HepG2 (cell line): ENCODE data around the gene C14orf93. TPM values are rescaled to one million over a fixed set of nuclear protein-coding genes. Genes with fewer than 3 reads are reported as not detected.

Experiments
- AHDC1 ChIP-seq: sonication (generic); formaldehyde crosslinking; IDR thresholded peaks from 2 replicates; pipeline ENCODE4 v1.5.1; 2020; ENCODE audit warnings: mild to moderate bottlenecking, missing genetic modification reagents, borderline replicate concordance
- ARID3A ChIP-seq: IDR thresholded peaks from 2 replicates; pipeline ENCODE4 v1.6.1; 2012; ENCODE audit warnings: low read depth, low read length, improper control_type of control experiment
- ATF7-NPFF ChIP-seq: sonication (generic); formaldehyde crosslinking; IDR thresholded peaks from 2 replicates; pipeline ENCODE4 v1.8.1; 2023; ENCODE audit warnings: mild to moderate bottlenecking, low read depth, missing genetic modification reagents, moderate library complexity
- CENPT ChIP-seq: sonication (generic); formaldehyde crosslinking; IDR thresholded peaks from 2 replicates; pipeline ENCODE4 v1.8.0; 2022; ENCODE audit warnings: low read depth, mild to moderate bottlenecking, moderate library complexity, missing genetic modification reagents
- ETS1 ChIP-seq: sonication (generic); formaldehyde crosslinking; IDR thresholded peaks from 2 replicates; pipeline ENCODE4 v1.4.0; 2020; ENCODE audit warnings: missing genetic modification reagents
- HMG20B ChIP-seq: conservative IDR thresholded peaks from 2 replicates; pipeline ENCODE4 v1.6.1; 2016; ENCODE audit warnings: missing genetic modification reagents, missing compliant biosample characterization
- MEF2D ChIP-seq: sonication (generic); formaldehyde crosslinking; IDR thresholded peaks from 2 replicates; pipeline ENCODE4 v1.5.1; 2020; ENCODE audit warnings: mild to moderate bottlenecking, missing genetic modification reagents
- NFE2L1 ChIP-seq: sonication (generic); formaldehyde crosslinking; IDR thresholded peaks from 2 replicates; pipeline ENCODE4 v1.4.0; 2020; ENCODE audit warnings: missing genetic modification reagents, mild to moderate bottlenecking, borderline replicate concordance
- SNAPC4 ChIP-seq: sonication (generic); formaldehyde crosslinking; IDR thresholded peaks from 2 replicates; pipeline ENCODE4 v1.4.0; 2020; ENCODE audit warnings: mild to moderate bottlenecking, missing genetic modification reagents
- XBP1 ChIP-seq: sonication (generic); formaldehyde crosslinking; IDR thresholded peaks from 2 replicates; pipeline ENCODE4 v1.5.0; 2020; ENCODE audit warnings: missing genetic modification reagents
- ZMAT5 ChIP-seq: sonication (generic); formaldehyde crosslinking; IDR thresholded peaks from 2 replicates; pipeline ENCODE4 v1.5.0; 2020; ENCODE audit warnings: mild to moderate bottlenecking, low read depth, missing genetic modification reagents, borderline replicate concordance
- ZNF430 ChIP-seq: sonication (generic); formaldehyde crosslinking; IDR thresholded peaks from 2 replicates; pipeline ENCODE4 v1.9.0; 2021; ENCODE audit warnings: mild to moderate bottlenecking, missing genetic modification reagents
- ZNF577 ChIP-seq: sonication (generic); formaldehyde crosslinking; IDR thresholded peaks from 2 replicates; pipeline ENCODE4 v1.4.0; 2020; ENCODE audit warnings: mild to moderate bottlenecking, low read depth, missing genetic modification reagents, borderline replicate concordance
- ZNF644 ChIP-seq: IDR thresholded peaks from 2 replicates; pipeline ENCODE4 v1.6.1; 2016; ENCODE audit warnings: low read depth
- ZNF749 ChIP-seq: sonication (generic); formaldehyde crosslinking; IDR thresholded peaks from 2 replicates; pipeline ENCODE4 v1.8.0; 2022; ENCODE audit warnings: mild to moderate bottlenecking, missing genetic modification reagents, moderate library complexity, borderline replicate concordance
- polyA plus RNA-seq, 8 experiments: library from polyadenylated mRNA; depleted of rRNA in 3 of 8; stranded (reverse) in 7 of 8; unstranded in 1 of 8; fragments of >200 nt; fragmentation: Illumina TruSeq in 4 of 8; extraction: Trizol in 4 of 8; gene quantifications; 2 replicates each; pipeline versions ENCODE4 v1.2.1 to v1.2.3, GENCODE V29; 2011 to 2016; ENCODE audit warnings: low read depth in 4 of 8, missing spikeins in 1 of 8, mixed read lengths in 1 of 8; ENCODE audit not compliant: insufficient read depth in 1 of 8
- total RNA-seq, 5 experiments: library from RNA; depleted of rRNA; stranded (reverse); fragments of >200 nt; fragmentation: Illumina TruSeq; extraction: Trizol; gene quantifications; 2 replicates each; pipeline ENCODE4 v1.2.3, GENCODE V29; 2016; ENCODE audit warnings: low read depth in 1 of 5

The C14orf93 gene
- total and polyA plus RNA-seq, 2 of the 13 experiments (the other 11 are each of a cell fraction or from before 2014, with no cell fraction given) = 11.4 to 22.5 TPM

GRCh38 chr14:22966783-22967269 is 43.1 kb downstream of the C14orf93 start (continued):
- TF ChIP-seq ETS1 (CRISPR knock-in tag) (no peak), SNAPC4 (CRISPR knock-in tag) (no peak), HMG20B (CRISPR knock-in tag) (no peak), ARID3A (no peak; the same call in 1 of the 2 replicates), NFE2L1 (CRISPR knock-in tag) (no peak), CENPT (CRISPR knock-in tag) (no peak), ATF7-NPFF (no peak), ZNF577 (CRISPR knock-in tag) (no peak), ZNF430 (CRISPR knock-in tag) (no peak), ZMAT5 (CRISPR knock-in tag) (no peak), AHDC1 (no peak), XBP1 (CRISPR knock-in tag) (0 out of 2 replicates have a peak, but pooled peaks have one; percentile 52), ZNF749 (CRISPR knock-in tag) (0 out of 2 replicates have a peak, but pooled peaks have one; percentile 64), MEF2D (no peak), ZNF644 (CRISPR knock-in tag) (no peak)
